Body of pancreas (tissue), 4 donors: ENCODE results near the gene FIBIN.

Experiments
- CTCF ChIP-seq, 7 experiments: fragments of 450-650 bp in 4 of 7; fragments of 200-600 bp in 3 of 7; sonication (generic) in 3 of 7; IDR thresholded peaks; one replicate each; pipeline ENCODE4 v1.5.1; 2016 to 2019; ENCODE audit warnings: antibody characterized with exemption in 7 of 7
- POLR2A ChIP-seq, 3 donors: fragments of 450-650 bp; IDR thresholded peaks; one replicate each; pipeline ENCODE4 v1.6.1; 2016; ENCODE audit warnings: antibody characterized with exemption in 3 of 3, mild to moderate bottlenecking in 2 of 3

DNA sequence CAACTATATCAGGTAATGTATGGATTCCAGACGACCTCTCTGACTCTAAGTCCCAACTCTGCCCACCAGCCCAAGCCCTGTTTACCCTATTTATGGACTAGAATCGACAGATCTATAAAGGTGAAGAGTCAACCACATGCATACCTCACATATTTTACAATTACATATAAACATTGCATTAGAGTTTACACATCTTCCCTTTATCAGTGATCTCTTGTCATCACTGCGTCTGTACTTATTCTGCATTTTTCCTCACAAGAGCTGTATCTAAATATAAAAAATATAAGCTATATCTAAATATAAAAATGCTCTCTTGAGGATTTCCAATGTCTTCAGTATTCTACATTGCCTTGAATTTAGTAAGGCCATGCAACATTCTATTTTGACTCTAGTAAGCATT is 8.5 kb downstream of the FIBIN start:
- TF ChIP-seq CTCF (IDR thresholded peaks at IDR 0.05) = no peak
- TF ChIP-seq POLR2A (IDR thresholded peaks at IDR 0.05) = no peak
